ENCODE measurements around the gene TLE6.
A peak's percentile ranks its signal among the peaks of the same experiment; 100 is the strongest.

TLE6 gene

GRCh38 chr19:2967972-2968371 is 9.4 kb upstream of the TLE6 start:
- no peaks in the 10 kb centered on the region for H3K36me3 ChIP-seq (ENCODE audit: control insufficient read depth in 1 of 2, insufficient read depth in 2 of 2, low read depth in 1 of 2, low read length in 2 of 2)
- no peak overlapping the region for H3K18ac ChIP-seq (ENCODE audit: low read depth in 1 of 2, low read length in 2 of 2)
- no peak overlapping the region for H2BK15ac ChIP-seq (ENCODE audit: low read depth, poor library complexity, severe bottlenecking)
- H2AFZ ChIP-seq (ENCODE audit: low read depth, low read length) = no peak overlapping the region
- H3K14ac ChIP-seq (ENCODE audit: low read length in 2 of 2) = no peak overlapping the region
- peaks cover 7% of the 10 kb centered on the region for H3K4me1 ChIP-seq (ENCODE audit: control insufficient read depth, insufficient read depth, low read depth, low read length)
- no peak overlapping the region for H3K23ac ChIP-seq (ENCODE audit: low read length in 2 of 2)
- no peaks in the 10 kb centered on the region for H3K79me1 ChIP-seq (replicated peaks; ENCODE audit: low read length, poor library complexity, severe bottlenecking)
- WGBS = 84% methylated on average over 8 of the region's 8 CpGs
- H3K27ac ChIP-seq (ENCODE audit: low read length, poor library complexity, severe bottlenecking) = no peak overlapping the region
- no peak for DNase-seq
- no peaks in the 10 kb centered on the region for H3K9me3 ChIP-seq (ENCODE audit: control insufficient read depth, low read length)
- H2BK120ac ChIP-seq (ENCODE audit: low read depth, low read length) = no peak overlapping the region
- no peak overlapping the region for H4K8ac ChIP-seq (ENCODE audit: low read length)
- no peak overlapping the region for H3K4ac ChIP-seq (ENCODE audit: low read depth in 1 of 2, low read length in 2 of 2)
- no peak overlapping the region for H3K4me3 ChIP-seq (ENCODE audit: insufficient read depth in 1 of 2, low read depth in 1 of 2, low read length in 2 of 2)
- H3K27me3 ChIP-seq (ENCODE audit: control insufficient read depth in 1 of 2, insufficient read depth in 1 of 2, low read length in 2 of 2) = no peaks in the 10 kb centered on the region
- H3K9ac ChIP-seq (ENCODE audit: low read length) = no peak overlapping the region
- no peak overlapping the region for H2BK5ac ChIP-seq (ENCODE audit: low read depth, low read length, poor library complexity, severe bottlenecking)
- no peak overlapping the region for H2BK12ac ChIP-seq (ENCODE audit: low read length in 2 of 2)
- H3K4me2 ChIP-seq (ENCODE audit: low read length, poor library complexity, severe bottlenecking) = no peak overlapping the region
- no peak overlapping the region for H2AK5ac ChIP-seq (ENCODE audit: low read length, severe bottlenecking)
- H4K91ac ChIP-seq (ENCODE audit: low read length) = no peak overlapping the region

GRCh38 chr19:2969104-2969504 is 8.3 kb upstream of the TLE6 start:
- Histone ChIP-seq H4K91ac (ENCODE audit: low read length) (no peak overlapping the region), H3K14ac (ENCODE audit: low read length in 2 of 2) (no peak overlapping the region), H3K4me1 (ENCODE audit: control insufficient read depth, insufficient read depth, low read depth, low read length) (peaks cover 7% of the 10 kb centered on the region), H3K9ac (ENCODE audit: low read length) (peak overlapping the region; percentile 44), H2BK12ac (ENCODE audit: low read length in 2 of 2) (no peak overlapping the region), H4K8ac (ENCODE audit: low read length) (no peak overlapping the region), H3K18ac (ENCODE audit: low read depth in 1 of 2, low read length in 2 of 2) (no peak overlapping the region), H2AFZ (ENCODE audit: low read depth, low read length) (no peak overlapping the region), H3K36me3 (ENCODE audit: control insufficient read depth in 1 of 2, insufficient read depth in 2 of 2, low read depth in 1 of 2, low read length in 2 of 2) (no peaks in the 10 kb centered on the region), H3K27ac (ENCODE audit: low read length, poor library complexity, severe bottlenecking) (no peak overlapping the region), H3K79me1 (replicated peaks; ENCODE audit: low read length, poor library complexity, severe bottlenecking) (no peaks in the 10 kb centered on the region), H3K27me3 (ENCODE audit: control insufficient read depth in 1 of 2, insufficient read depth in 1 of 2, low read length in 2 of 2) (peaks cover 0 to under 1% of the 10 kb centered on the region in 2 experiments), H2BK15ac (ENCODE audit: low read depth, poor library complexity, severe bottlenecking) (no peak overlapping the region), H2AK5ac (ENCODE audit: low read length, severe bottlenecking) (peak overlapping the region; percentile 67), H3K23ac (ENCODE audit: low read length in 2 of 2) (no peak overlapping the region), H3K9me3 (ENCODE audit: control insufficient read depth, low read length) (no peaks in the 10 kb centered on the region), H3K4me2 (ENCODE audit: low read length, poor library complexity, severe bottlenecking) (no peak overlapping the region), H3K4ac (ENCODE audit: low read depth in 1 of 2, low read length in 2 of 2) (no peak overlapping the region), H3K4me3 (ENCODE audit: insufficient read depth in 1 of 2, low read depth in 1 of 2, low read length in 2 of 2) (no peak overlapping the region), H2BK5ac (ENCODE audit: low read depth, low read length, poor library complexity, severe bottlenecking) (no peak overlapping the region), H2BK120ac (ENCODE audit: low read depth, low read length) (no peak overlapping the region)
- 77% methylated on average over 5 of the region's 5 CpGs for WGBS
- peak; percentile 32 for DNase-seq

GRCh38 chr19:2970201-2970835 is 7.0 kb upstream of the TLE6 start:
- no peak overlapping the region for H2BK120ac ChIP-seq (ENCODE audit: low read depth, low read length)
- H2BK5ac ChIP-seq (ENCODE audit: low read depth, low read length, poor library complexity, severe bottlenecking) = no peak overlapping the region
- H2BK15ac ChIP-seq (ENCODE audit: low read depth, poor library complexity, severe bottlenecking) = peak overlapping the region; percentile 23
- no peak overlapping the region for H3K4me3 ChIP-seq (ENCODE audit: insufficient read depth in 1 of 2, low read depth in 1 of 2, low read length in 2 of 2)
- H3K4me2 ChIP-seq (ENCODE audit: low read length, poor library complexity, severe bottlenecking) = no peak overlapping the region
- H3K23ac ChIP-seq (ENCODE audit: low read length in 2 of 2) = no peak overlapping the region
- no peak overlapping the region for H4K91ac ChIP-seq (ENCODE audit: low read length)
- no peak overlapping the region for H4K8ac ChIP-seq (ENCODE audit: low read length)
- H2BK12ac ChIP-seq (ENCODE audit: low read length in 2 of 2) = no peak overlapping the region
- H3K18ac ChIP-seq (ENCODE audit: low read depth in 1 of 2, low read length in 2 of 2) = no peak overlapping the region
- peaks cover 7% of the 10 kb centered on the region for H3K4me1 ChIP-seq (ENCODE audit: control insufficient read depth, insufficient read depth, low read depth, low read length)
- no peaks in the 10 kb centered on the region for H3K9me3 ChIP-seq (ENCODE audit: control insufficient read depth, low read length)
- peak; percentile 53 for DNase-seq
- no peak overlapping the region for H3K4ac ChIP-seq (ENCODE audit: low read depth in 1 of 2, low read length in 2 of 2)
- H3K36me3 ChIP-seq (ENCODE audit: control insufficient read depth in 1 of 2, insufficient read depth in 2 of 2, low read depth in 1 of 2, low read length in 2 of 2) = no peaks in the 10 kb centered on the region
- no peak overlapping the region for H2AFZ ChIP-seq (ENCODE audit: low read depth, low read length)
- no peak overlapping the region for H3K27ac ChIP-seq (ENCODE audit: low read length, poor library complexity, severe bottlenecking)
- no peaks in the 10 kb centered on the region for H3K79me1 ChIP-seq (replicated peaks; ENCODE audit: low read length, poor library complexity, severe bottlenecking)
- peaks cover 0 to 4% of the 10 kb centered on the region in 2 experiments for H3K27me3 ChIP-seq (ENCODE audit: control insufficient read depth in 1 of 2, insufficient read depth in 1 of 2, low read length in 2 of 2)
- 79% methylated on average over 9 of the region's 9 CpGs for WGBS
- H3K9ac ChIP-seq (ENCODE audit: low read length) = no peak overlapping the region
- H2AK5ac ChIP-seq (ENCODE audit: low read length, severe bottlenecking) = no peak overlapping the region
- no peak overlapping the region for H3K14ac ChIP-seq (ENCODE audit: low read length in 2 of 2)

DNA sequence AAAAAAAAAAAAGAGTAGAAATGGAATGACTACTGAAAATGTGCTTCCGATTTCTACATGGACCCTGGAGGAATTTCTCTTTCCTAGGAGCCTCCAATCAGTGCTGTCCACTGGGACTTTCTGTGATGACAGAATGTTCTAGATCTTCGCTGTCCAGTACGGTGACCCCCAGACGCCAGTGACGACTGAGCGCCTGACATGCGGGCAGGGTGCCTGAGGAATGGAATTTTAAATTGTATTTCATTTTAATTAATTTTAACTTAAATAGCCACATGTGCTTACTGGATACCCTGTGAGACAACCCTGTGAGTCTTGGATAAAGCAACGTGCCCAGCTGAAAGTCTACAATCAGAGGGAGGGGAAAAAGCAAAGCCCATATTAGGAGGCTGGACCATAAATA is 4.1 kb upstream of the TLE6 start:
- H3K36me3 ChIP-seq (ENCODE audit: control insufficient read depth in 1 of 2, insufficient read depth in 2 of 2, low read depth in 1 of 2, low read length in 2 of 2) = no peaks in the 10 kb centered on the region
- WGBS = 70% methylated on average over 2 of the region's 8 CpGs
- H2AFZ ChIP-seq (ENCODE audit: low read depth, low read length) = no peak overlapping the region
- H4K8ac ChIP-seq (ENCODE audit: low read length) = no peak overlapping the region
- H2BK12ac ChIP-seq (ENCODE audit: low read length in 2 of 2) = no peak overlapping the region
- no peak overlapping the region for H2AK5ac ChIP-seq (ENCODE audit: low read length, severe bottlenecking)
- no peak overlapping the region for H3K27ac ChIP-seq (ENCODE audit: low read length, poor library complexity, severe bottlenecking)
- no peak overlapping the region for H2BK15ac ChIP-seq (ENCODE audit: low read depth, poor library complexity, severe bottlenecking)
- no peaks in the 10 kb centered on the region for H3K9me3 ChIP-seq (ENCODE audit: control insufficient read depth, low read length)
- DNase-seq = no peak
- H3K18ac ChIP-seq (ENCODE audit: low read depth in 1 of 2, low read length in 2 of 2) = no peak overlapping the region
- no peak overlapping the region for H3K23ac ChIP-seq (ENCODE audit: low read length in 2 of 2)
- no peak overlapping the region for H2BK5ac ChIP-seq (ENCODE audit: low read depth, low read length, poor library complexity, severe bottlenecking)
- peaks cover 0 to 4% of the 10 kb centered on the region in 2 experiments for H3K27me3 ChIP-seq (ENCODE audit: control insufficient read depth in 1 of 2, insufficient read depth in 1 of 2, low read length in 2 of 2)
- H3K4me1 ChIP-seq (ENCODE audit: control insufficient read depth, insufficient read depth, low read depth, low read length) = peaks cover 21% of the 10 kb centered on the region
- H3K9ac ChIP-seq (ENCODE audit: low read length) = no peak overlapping the region
- H3K14ac ChIP-seq (ENCODE audit: low read length in 2 of 2) = no peak overlapping the region
- H3K4me2 ChIP-seq (ENCODE audit: low read length, poor library complexity, severe bottlenecking) = no peak overlapping the region
- H3K4ac ChIP-seq (ENCODE audit: low read depth in 1 of 2, low read length in 2 of 2) = no peak overlapping the region
- no peak overlapping the region for H3K4me3 ChIP-seq (ENCODE audit: insufficient read depth in 1 of 2, low read depth in 1 of 2, low read length in 2 of 2)
- H2BK120ac ChIP-seq (ENCODE audit: low read depth, low read length) = no peak overlapping the region
- H4K91ac ChIP-seq (ENCODE audit: low read length) = no peak overlapping the region
- H3K79me1 ChIP-seq (replicated peaks; ENCODE audit: low read length, poor library complexity, severe bottlenecking) = no peaks in the 10 kb centered on the region
